IPS-15b (cell line): ENCODE results near the gene CACYBP.

Source experiments
- H3K27me3 ChIP-seq: one replicate; pipeline ENCODE4 v1.6.1; 2013; ENCODE audit warnings: low read length; ENCODE audit not compliant: control insufficient read depth, insufficient read depth
- H3K36me3 ChIP-seq: one replicate; pipeline ENCODE4 v1.6.1; 2013; ENCODE audit warnings: low read length; ENCODE audit not compliant: control insufficient read depth, insufficient read depth
- H3K4me1 ChIP-seq: one replicate; pipeline ENCODE4 v1.6.1; 2013; ENCODE audit warnings: mild to moderate bottlenecking, low read length; ENCODE audit not compliant: control insufficient read depth, insufficient read depth
- H3K4me3 ChIP-seq: one replicate; pipeline ENCODE4 v1.5.1; 2013; ENCODE audit warnings: low read depth, low read length
- H3K9ac ChIP-seq: one replicate; pipeline ENCODE4 v1.6.1; 2013; ENCODE audit warnings: low read depth, mild to moderate bottlenecking, low read length
- H3K9me3 ChIP-seq: one replicate; pipeline ENCODE4 v1.6.1; 2013; ENCODE audit warnings: mild to moderate bottlenecking, low read length; ENCODE audit not compliant: control insufficient read depth, insufficient read depth

The CACYBP gene

DNA sequence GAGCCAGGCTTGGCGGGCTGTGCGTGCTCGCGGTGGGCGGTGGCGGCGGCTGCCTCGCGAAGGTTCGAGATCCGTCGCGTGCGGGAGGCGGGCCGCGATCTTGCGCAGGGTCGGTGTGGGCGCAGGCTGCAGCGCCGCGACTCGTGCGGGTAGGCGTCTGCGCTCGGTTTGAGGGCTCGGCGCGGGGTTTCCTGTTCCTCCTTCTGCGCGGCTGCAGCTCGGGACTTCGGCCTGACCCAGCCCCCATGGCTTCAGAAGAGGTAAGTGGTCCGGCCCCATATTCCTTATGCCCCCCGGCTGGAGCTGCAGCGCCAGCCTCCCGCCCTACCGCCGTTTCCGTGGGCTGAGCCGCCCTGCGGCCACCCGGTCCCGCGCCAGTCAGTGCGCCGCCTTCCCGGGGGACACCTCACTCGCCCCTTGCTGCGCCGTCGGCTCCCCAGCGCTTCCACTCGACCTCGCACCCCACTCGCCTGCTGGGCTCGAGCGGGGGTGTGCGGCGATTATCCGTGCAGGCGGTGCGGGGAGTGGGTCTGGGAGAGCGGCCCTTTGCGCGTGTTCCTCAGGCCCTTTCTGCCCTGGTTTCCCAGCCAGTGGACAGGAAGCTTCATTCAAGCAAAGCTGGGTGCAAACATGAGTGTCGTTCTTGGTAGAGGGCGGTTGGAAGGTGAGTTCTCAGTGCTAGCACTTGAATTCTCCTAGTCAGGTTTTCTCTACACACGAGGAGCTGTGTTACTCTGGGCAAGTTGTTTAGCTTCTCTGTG, at the start of gene CACYBP:
CACYBP (plus strand) TSS at position 12 of the 761 bp plus-strand sequence; CDS start at position 246, 234 bp downstream.
- Histone ChIP-seq H3K9ac (peak within 1 kb of the TSS; percentile 98), H3K27me3 (no peaks in the 10 kb centered on the region), H3K36me3 (no peaks in the 10 kb centered on the region), H3K4me3 (peak within 1 kb of the TSS; percentile 94), H3K4me1 (peaks cover 6% of the 10 kb centered on the region), H3K9me3 (no peaks in the 10 kb centered on the region)

DNA sequence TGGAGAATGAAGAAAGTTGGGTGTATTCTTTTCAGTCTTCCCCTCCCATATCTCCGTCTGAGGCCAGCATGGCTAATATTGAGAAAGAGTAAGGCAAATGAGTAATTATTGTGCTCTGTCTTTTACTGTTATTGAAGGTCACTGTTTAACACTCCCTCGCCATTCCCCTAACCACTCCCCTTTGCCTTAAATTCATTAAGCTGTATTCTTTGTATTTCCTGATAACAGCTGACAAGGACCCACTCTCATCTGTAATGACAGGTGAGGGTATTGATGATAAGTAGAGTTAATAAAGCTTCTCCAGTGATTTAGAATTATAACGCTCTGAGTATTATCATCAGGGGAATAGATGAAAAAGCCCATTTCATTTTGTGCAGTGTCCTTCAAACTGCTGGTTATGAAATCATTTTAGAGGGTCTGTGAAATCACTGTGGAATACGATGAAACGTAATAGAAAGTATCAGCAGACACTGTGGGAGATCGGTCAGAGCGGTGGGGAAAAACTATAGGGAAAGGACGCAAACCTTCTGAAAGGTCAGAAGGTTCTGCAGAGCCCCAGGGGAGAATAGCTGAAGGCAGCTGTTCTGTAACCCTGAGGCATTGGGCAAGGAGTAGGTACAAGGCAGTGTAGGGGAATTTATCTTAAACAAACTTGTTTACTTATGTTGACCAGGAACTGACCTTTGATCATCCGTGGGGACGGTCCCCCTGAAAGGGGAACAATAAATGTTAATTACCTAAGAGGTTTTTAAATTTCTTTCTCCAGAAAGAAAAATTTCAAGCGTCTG, 46.3 kb upstream of the CACYBP start:
- peaks cover 6% of the 10 kb centered on the region for H3K36me3 ChIP-seq
- no peak overlapping the region for H3K9ac ChIP-seq
- no peaks in the 10 kb centered on the region for H3K27me3 ChIP-seq
- no peak overlapping the region for H3K4me3 ChIP-seq
- no peaks in the 10 kb centered on the region for H3K9me3 ChIP-seq
- H3K4me1 ChIP-seq = peaks cover 6% of the 10 kb centered on the region

- Histone ChIP-seq H3K4me3 (no peak overlapping the region), H3K36me3 (peaks cover 7% of the 10 kb centered on the region), H3K9ac (no peak overlapping the region)
Measured at GRCh38 chr1:174954073-174954460, 45.7 kb upstream of the CACYBP start.

GRCh38 chr1:174954671-174955669, 44.8 kb upstream of the CACYBP start:
- H3K9ac ChIP-seq = no peak overlapping the region
- no peaks in the 10 kb centered on the region for H3K9me3 ChIP-seq
- no peak overlapping the region for H3K4me3 ChIP-seq
- H3K36me3 ChIP-seq = peaks cover 7% of the 10 kb centered on the region
- peaks cover 6% of the 10 kb centered on the region for H3K4me1 ChIP-seq
- H3K27me3 ChIP-seq = no peaks in the 10 kb centered on the region

More at GRCh38 chr1:174954073-174954460, 45.7 kb upstream of the CACYBP start:
- Histone ChIP-seq H3K27me3 (no peaks in the 10 kb centered on the region), H3K4me1 (peaks cover 6% of the 10 kb centered on the region), H3K9me3 (no peaks in the 10 kb centered on the region)

DNA sequence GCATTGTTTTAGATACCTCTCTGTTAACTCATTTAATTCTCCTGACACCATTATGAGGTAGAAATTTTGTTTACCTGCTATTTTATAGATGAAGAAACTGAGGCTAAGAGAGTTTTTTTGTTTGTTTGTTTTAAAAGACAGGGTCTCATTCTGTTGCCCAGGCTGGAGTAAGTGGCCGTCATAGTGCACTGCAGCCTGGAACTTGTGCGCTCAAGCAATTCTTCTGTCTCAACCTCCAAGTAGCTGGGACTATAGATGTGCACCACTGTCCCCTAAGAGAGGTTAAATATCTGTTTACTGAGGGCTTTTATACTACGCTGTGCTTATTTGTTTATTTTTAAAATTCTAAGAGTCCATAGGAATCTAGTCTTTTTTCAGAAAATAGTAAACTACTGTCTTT, 43.7 kb upstream of the CACYBP start:
- Histone ChIP-seq H3K4me1 (peaks cover 6% of the 10 kb centered on the region), H3K27me3 (no peaks in the 10 kb centered on the region), H3K4me3 (no peak overlapping the region), H3K9ac (no peak overlapping the region), H3K9me3 (no peaks in the 10 kb centered on the region), H3K36me3 (peaks cover 7% of the 10 kb centered on the region)

DNA sequence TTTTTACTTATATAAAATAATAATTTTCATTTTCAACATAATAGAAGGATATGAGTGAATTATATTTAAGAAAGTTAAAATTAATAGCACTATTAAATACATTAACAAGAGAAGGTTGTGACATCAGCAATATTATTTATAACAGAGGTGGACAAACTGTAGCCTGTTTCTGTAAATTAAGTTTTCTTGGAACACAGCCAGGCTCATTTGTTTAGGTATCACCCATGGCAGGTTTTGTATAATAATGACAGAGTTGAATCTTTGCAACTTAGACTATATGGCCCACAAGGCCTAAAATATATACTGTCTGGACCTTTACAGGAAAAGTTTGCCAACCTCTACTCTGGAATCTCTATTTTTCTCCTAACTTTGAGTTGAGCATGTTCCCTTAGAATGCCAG, 42.8 kb upstream of the CACYBP start:
- Histone ChIP-seq H3K9me3 (no peaks in the 10 kb centered on the region), H3K9ac (no peak overlapping the region), H3K27me3 (no peaks in the 10 kb centered on the region), H3K36me3 (peaks cover 7% of the 10 kb centered on the region), H3K4me1 (peaks cover 6% of the 10 kb centered on the region), H3K4me3 (no peak overlapping the region)

GRCh38 chr1:174957829-174958228, 41.9 kb upstream of the CACYBP start:
- Histone ChIP-seq H3K9me3 (no peaks in the 10 kb centered on the region), H3K4me1 (peaks cover 6% of the 10 kb centered on the region), H3K4me3 (no peak overlapping the region), H3K27me3 (no peaks in the 10 kb centered on the region), H3K9ac (no peak overlapping the region), H3K36me3 (peaks cover 7% of the 10 kb centered on the region)

DNA sequence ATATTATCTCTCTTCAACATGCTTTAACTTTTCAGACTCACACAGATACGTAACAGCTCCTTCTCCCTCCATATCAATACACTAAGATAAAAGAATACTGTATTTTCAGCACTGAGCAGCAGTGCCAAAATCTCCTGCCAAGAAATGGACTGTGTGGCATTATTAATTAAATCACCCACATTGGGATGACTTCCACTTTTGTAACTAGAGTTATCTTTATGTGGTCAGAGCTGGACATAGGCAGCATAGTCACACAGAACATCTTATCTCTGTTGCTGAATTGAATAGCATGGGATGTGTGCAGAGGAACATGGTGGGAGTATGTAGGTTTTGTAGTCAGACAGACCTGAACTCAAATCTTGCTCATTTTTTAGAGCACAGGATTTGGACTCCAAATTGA, 41.4 kb upstream of the CACYBP start:
- Histone ChIP-seq H3K27me3 (no peaks in the 10 kb centered on the region), H3K4me3 (no peak overlapping the region), H3K9ac (no peak overlapping the region), H3K9me3 (no peaks in the 10 kb centered on the region), H3K36me3 (peaks cover 7% of the 10 kb centered on the region), H3K4me1 (peaks cover under 1% of the 10 kb centered on the region)

DNA sequence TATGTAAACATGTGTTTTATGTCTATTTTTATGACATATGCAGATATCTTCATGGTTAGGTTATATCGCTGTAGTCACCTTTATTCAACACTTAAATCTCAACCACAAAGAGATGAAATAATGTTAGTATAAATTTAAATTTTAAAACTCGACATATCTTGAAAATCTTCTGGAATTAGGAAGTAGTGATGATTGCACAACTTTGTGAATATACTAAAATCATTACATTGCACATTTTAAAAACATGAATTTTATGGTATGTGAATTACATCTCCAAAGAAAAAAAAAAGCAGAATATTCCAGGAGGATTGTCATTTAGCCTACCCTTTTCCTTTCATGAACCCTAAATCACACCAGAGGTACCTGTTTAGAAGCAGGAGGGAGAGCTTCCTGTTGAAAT, 39.4 kb upstream of the CACYBP start:
- no peak overlapping the region for H3K9ac ChIP-seq
- no peaks in the 10 kb centered on the region for H3K4me1 ChIP-seq
- H3K27me3 ChIP-seq = no peaks in the 10 kb centered on the region
- peaks cover 7% of the 10 kb centered on the region for H3K36me3 ChIP-seq
- no peaks in the 10 kb centered on the region for H3K9me3 ChIP-seq
- no peak overlapping the region for H3K4me3 ChIP-seq

GRCh38 chr1:174963529-174964125, 36.1 kb upstream of the CACYBP start:
- no peaks in the 10 kb centered on the region for H3K4me1 ChIP-seq

More at GRCh38 chr1:174963529-174964125, 36.1 kb upstream of the CACYBP start:
- Histone ChIP-seq H3K4me3 (no peak overlapping the region), H3K9me3 (no peaks in the 10 kb centered on the region), H3K27me3 (no peaks in the 10 kb centered on the region), H3K36me3 (no peaks in the 10 kb centered on the region), H3K9ac (no peak overlapping the region)
